HG02870 (cell line): ENCODE measurements around the gene FAM114A1.
A peak's percentile ranks its signal among the peaks of the same experiment; 100 is the strongest.

Experiments used
- ATAC-seq: cut with Tn5 transposase; IDR thresholded peaks from one replicate; pipeline ENCODE4 v1.9.1; 2021; ENCODE audit warnings: mild to moderate bottlenecking, moderate library complexity; ENCODE audit not compliant: unreplicated experiment

Gene FAM114A1

GRCh38 chr4:38857354-38858096 lies 10.1 kb upstream of the FAM114A1 start:
- ATAC-seq = peak; percentile 63

GRCh38 chr4:38858097-38858420 lies 9.5 kb upstream of the FAM114A1 start:
- no peak for ATAC-seq

GRCh38 chr4:38859501-38859900 lies 8.1 kb upstream of the FAM114A1 start:
- no peak for ATAC-seq

DNA sequence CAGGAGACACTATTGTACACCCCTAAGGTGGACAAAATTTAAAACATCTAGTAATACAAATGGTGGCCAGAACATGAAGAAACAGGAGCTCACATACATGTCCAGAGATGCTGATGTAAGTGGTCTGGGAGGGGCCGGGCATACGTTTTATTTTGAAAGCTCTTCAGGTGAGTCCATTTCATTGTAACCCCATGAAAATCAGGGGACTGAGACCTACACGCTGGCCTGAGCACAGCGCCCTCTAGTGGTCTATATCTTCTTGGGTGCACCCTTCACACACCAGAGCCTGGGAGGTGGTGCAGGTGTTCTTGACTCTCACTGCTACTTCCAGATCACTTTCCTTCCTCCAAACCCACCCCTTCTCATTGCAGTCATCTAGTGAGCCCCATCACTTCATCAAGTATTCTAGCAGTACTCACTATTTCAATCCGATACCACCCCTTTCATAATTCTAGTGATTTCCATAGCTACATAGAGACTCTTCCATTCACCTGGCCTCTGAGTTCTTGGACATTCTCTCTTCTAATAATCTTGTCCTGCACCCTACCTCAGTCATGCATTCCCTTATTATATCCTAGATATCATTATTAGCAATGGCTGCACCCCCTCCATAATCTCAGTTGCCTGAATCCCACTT lies 6.7 kb upstream of the FAM114A1 start:
- ATAC-seq = peak; percentile 46

GRCh38 chr4:38861791-38862190 lies 5.8 kb upstream of the FAM114A1 start:
- no peak for ATAC-seq

- ATAC-seq = no peak
Measured at GRCh38 chr4:38865445-38865844, 2.2 kb upstream of the FAM114A1 start.

DNA sequence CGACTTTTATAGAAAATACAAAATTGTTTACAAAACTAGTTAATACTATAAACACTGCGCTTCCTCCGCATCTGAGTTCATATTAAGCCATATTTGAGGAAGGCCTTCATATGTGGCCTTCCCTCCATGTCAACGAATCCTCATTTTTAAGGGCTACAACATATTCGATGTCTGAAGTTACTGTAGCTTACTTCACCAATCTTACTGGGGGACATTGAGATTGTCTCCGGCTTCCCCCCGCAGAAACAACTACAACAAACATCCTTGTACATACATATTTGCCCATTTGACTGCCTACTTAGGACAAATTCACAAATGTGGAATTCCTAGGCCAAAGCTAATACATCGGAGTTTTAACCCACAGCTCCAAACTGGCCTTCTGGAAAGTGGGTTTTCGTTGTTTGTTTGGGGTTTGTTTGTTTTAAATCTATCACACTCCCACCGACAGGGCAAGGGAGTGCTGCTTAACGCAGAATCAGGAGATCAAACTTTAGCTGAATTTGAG lies 581 bp upstream of the FAM114A1 start:
- ATAC-seq = no peak

DNA sequence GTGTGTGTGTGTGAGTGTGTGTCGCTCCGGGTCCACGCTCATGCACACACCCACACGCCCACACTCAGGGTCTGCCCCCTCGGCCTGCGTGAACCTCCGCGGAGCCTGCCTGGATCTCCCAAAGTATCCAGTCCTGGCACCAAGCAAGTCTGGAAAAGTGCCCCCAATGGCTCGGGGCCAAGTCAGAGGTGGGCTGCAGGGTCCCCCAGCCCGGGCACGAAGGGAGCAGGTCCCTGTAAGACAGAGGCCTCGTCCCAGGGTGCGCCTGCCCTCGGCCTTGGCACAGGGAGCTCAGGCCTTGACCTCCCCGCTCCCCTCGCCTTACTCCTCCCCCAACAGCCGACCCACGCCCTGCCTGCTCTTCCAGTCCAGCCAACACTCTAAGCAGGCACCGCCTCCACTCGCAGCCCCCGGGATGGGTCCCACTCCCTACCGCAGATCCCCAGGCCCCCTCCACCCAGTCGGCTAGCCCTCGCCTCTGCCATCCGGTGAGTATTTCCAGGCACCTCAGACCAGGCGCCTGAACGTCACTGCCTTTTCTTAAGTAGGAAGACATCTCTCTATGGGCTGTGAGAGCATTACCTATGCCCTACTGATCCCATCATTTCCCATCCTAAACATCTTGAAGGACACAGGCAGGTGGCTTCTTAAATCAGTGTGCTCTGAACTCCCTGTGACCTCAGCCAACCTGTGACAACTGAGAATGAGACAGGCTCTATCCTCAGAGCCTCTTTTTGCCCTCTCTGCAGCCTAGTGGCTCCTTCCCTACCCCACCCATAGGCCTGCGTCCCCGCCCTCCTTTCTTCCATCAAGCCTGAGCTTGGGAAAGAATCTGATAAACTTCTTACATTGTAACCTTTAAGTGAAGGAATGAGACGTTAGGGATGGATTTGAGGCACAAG lies 704 bp downstream of the FAM114A1 start:
- ATAC-seq = peak; percentile 29

- ATAC-seq = no peak
Measured at GRCh38 chr4:38869511-38869910, 1.9 kb downstream of the FAM114A1 start.

DNA sequence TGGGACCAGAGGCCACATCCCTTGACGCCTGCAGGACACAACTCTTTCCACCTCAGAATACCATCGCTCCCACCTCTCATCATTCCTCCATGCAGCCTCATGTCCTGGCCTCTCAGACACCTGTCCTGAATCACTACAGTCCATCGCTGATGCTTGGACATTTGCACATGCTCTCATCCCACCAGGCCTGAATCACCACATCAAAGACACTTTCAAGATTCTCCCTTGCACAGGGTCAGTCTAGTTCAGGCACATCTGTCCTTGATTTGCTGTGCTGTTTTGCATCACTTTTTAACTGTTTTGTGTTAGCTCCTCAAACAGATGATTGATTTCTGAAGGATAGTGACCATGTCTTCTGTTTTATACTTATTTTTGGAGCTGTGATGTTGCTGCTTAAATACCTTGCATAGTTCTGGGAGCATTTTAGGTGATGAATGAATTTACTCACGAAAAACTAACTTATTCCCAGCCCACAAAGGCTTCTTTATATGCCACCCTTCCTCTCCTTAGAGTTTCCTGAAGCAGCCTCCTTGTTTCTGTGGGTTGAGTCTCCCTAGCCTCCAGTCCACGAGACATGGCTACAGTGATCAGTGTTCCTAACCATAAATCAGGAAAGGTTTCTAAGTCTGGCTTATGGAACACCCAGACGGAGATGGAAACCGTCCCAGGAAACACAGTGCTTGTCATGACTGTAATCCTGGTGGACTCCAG lies 2.6 kb downstream of the FAM114A1 start:
- no peak for ATAC-seq

DNA sequence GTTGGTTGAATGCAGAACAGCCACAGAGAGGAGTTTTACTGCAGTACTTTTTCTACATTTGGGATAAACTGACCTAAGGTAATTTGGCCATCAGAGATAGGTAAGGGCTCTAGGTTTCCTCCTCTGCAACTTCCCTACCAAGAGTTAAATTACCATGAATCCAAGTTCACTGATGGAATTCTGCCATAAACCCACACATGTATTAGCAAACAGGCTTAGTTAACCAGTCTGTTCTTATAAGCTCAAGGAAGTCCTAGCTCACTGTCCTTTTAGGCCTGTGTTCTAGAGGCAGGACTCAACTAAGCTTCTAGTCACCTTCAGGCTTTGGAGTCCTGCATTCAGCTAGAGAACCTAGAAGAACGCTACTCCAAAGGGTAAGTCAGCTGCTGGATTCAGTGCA lies 4.0 kb downstream of the FAM114A1 start:
- no peak for ATAC-seq

- ATAC-seq = no peak
Measured at GRCh38 chr4:38872620-38873019, 5.0 kb downstream of the FAM114A1 start.

GRCh38 chr4:38873290-38873944 lies 5.8 kb downstream of the FAM114A1 start:
- ATAC-seq = no peak

- no peak for ATAC-seq
Measured at GRCh38 chr4:38876636-38877035, 9.0 kb downstream of the FAM114A1 start.

- ATAC-seq = no peak
Measured at GRCh38 chr4:38884254-38884653, 16.6 kb downstream of the FAM114A1 start.

GRCh38 chr4:38889143-38889542 lies 21.5 kb downstream of the FAM114A1 start:
- ATAC-seq = no peak

GRCh38 chr4:38891051-38891983 lies 23.7 kb downstream of the FAM114A1 start:
- no peak for ATAC-seq

GRCh38 chr4:38894322-38894982 lies 26.8 kb downstream of the FAM114A1 start:
- ATAC-seq = no peak

GRCh38 chr4:38896940-38897339 lies 29.3 kb downstream of the FAM114A1 start:
- no peak for ATAC-seq
